Stomach (tissue), 9 donors: ENCODE data around the gene TP53BP2. TPM values are rescaled to one million over a fixed set of nuclear protein-coding genes. Genes with fewer than 3 reads are reported as not detected.

ENCODE experiments used
- DNase-seq, 2 donors: peaks; one replicate each; pipeline versions ENCODE4 v3.0.0 to v3.0.0-alpha.2; 2013 to 2019
- H3K27ac ChIP-seq, 5 donors: fragments of 200-600 bp in 4 of 5; sonication (generic) in 4 of 5; one replicate each; pipeline ENCODE4 v1.5.1; 2013 to 2019; ENCODE audit warnings: mild to moderate bottlenecking in 1 of 5, moderate library complexity in 1 of 5
- H3K27me3 ChIP-seq, 3 donors: fragments of 200-600 bp; sonication (generic); one replicate each; pipeline ENCODE4 v1.5.1; 2017 to 2019; ENCODE audit warnings: mixed run types in 1 of 3
- H3K36me3 ChIP-seq, 4 donors: fragments of 200-600 bp; sonication (generic); 1 replicate in 3 of 4; 2 replicates in 1 of 4; pipeline ENCODE4 v1.5.1; 2016 to 2019
- H3K4me1 ChIP-seq, 4 donors: fragments of 200-600 bp; sonication (generic); one replicate each; pipeline ENCODE4 v1.5.1; 2016 to 2019
- H3K4me3 ChIP-seq, 4 donors: fragments of 200-600 bp; sonication (generic) in 3 of 4; one replicate each; pipeline ENCODE4 v1.5.1; 2016 to 2019; ENCODE audit warnings: mild to moderate bottlenecking in 1 of 4
- H3K9me3 ChIP-seq, 4 donors: fragments of 200-600 bp; sonication (generic); one replicate each; pipeline ENCODE4 v1.5.1; 2016 to 2019
- CTCF ChIP-seq, 7 experiments: fragments of 450-650 bp in 4 of 7; fragments of 200-600 bp in 3 of 7; sonication (generic) in 3 of 7; IDR thresholded peaks; one replicate each; pipeline ENCODE4 v1.5.1; 2016 to 2019; ENCODE audit warnings: antibody characterized with exemption in 7 of 7, control low read depth in 2 of 7, mild to moderate bottlenecking in 1 of 7
- EP300 ChIP-seq: sonication (generic); formaldehyde crosslinking; IDR thresholded peaks from one replicate; pipeline ENCODE4 v1.6.1; 2017; ENCODE audit warnings: antibody characterized with exemption
- POLR2A ChIP-seq, 4 donors: fragments of 450-650 bp; IDR thresholded peaks; one replicate each; pipeline ENCODE4 v1.6.1; 2016; ENCODE audit warnings: antibody characterized with exemption in 4 of 4, control low read depth in 2 of 4, mild to moderate bottlenecking in 1 of 4, moderate library complexity in 1 of 4
- POLR2AphosphoS5 ChIP-seq, 3 donors: sonication (generic); formaldehyde crosslinking; IDR thresholded peaks; one replicate each; pipeline ENCODE4 v1.6.1; 2016; ENCODE audit warnings: antibody characterized with exemption in 3 of 3
- WGBS, 5 donors: extraction: QIAGEN DNeasy Blood & Tissue Kit in 3 of 5; methylation state at CpG; one replicate each; pipeline versions ENCODE4 v1.1.5 to v1.1.7; 2013 to 2018; 5-methylcytosine and 5-hydroxymethylcytosine counted together
- intact Hi-C: fragments of 100-400 bp; cut with DNase I; formaldehyde crosslinking; loops from one replicate; pipeline ENCODE4 v1.15.1; 2023; ENCODE audit warnings: low total_unique reads
- polyA plus RNA-seq, 3 donors: library from polyadenylated mRNA; stranded (reverse); fragments of 200-250 nt; gene quantifications; one replicate each; pipeline ENCODE4 v1.2.3, GENCODE V29; 2013
- total RNA-seq, 5 donors: library from RNA; depleted of rRNA; stranded (reverse); fragments of >200 nt; gene quantifications; one replicate each; pipeline versions ENCODE4 v1.1.0 to v1.2.3, GENCODE V29; 2014 to 2016
- donor health status: healthy with polysubstance abuse.
- donor health status: Bipolar disorder and iron deficiency.
- donor health status: healthy.

The TP53BP2 gene
- total and polyA plus RNA-seq, 8 donors: 6.9 to 157 (median 32.9) TPM

- no peak overlapping the region for H3K4me3 ChIP-seq
- no peaks in the 10 kb centered on the region for H3K27me3 ChIP-seq
- no peaks in the 10 kb centered on the region for H3K9me3 ChIP-seq
- no peak for DNase-seq
- intact Hi-C loops: loop anchor here (5.0 kb wide), 2 partner anchors 34 to 54 kb away; no protein-coding TSS in a partner anchor
- WGBS, 5 donors: 88 to 94% (median 90%) methylated on average over 4 of the region's 4 CpGs
- H3K27ac ChIP-seq: no peak overlapping the region
- TF ChIP-seq POLR2A (IDR thresholded peaks at IDR 0.05) (no peak), EP300 (no peak), POLR2AphosphoS5 (IDR thresholded peaks at IDR 0.05) (no peak), CTCF (IDR thresholded peaks at IDR 0.05) (no peak)
- H3K36me3 ChIP-seq: peaks cover 81 to 94% (median 87%) of the 10 kb centered on the region in 4 donors
- peaks cover 16 to 29% (median 23%) of the 10 kb centered on the region in 4 donors for H3K4me1 ChIP-seq
Observed at GRCh38 chr1:223751696-223752095, 94.1 kb downstream of the TP53BP2 start.

- WGBS, 5 donors: 86 to 96% (median 91%) methylated on average over 13 of the region's 13 CpGs
- peaks cover 81 to 94% (median 87%) of the 10 kb centered on the region in 4 donors for H3K36me3 ChIP-seq
- intact Hi-C loops: loop anchor here (5.0 kb wide), 2 partner anchors 34 to 54 kb away; no protein-coding TSS in a partner anchor
Observed at GRCh38 chr1:223750730-223751570, 94.8 kb downstream of the TP53BP2 start.

GRCh38 chr1:223748773-223749733, 96.7 kb downstream of the TP53BP2 start:
- peak overlapping the region; percentile 48 to 50 (median 49) for H3K4me3 ChIP-seq
- TF ChIP-seq POLR2A (IDR thresholded peaks at IDR 0.05): no peak
- TF ChIP-seq POLR2AphosphoS5 (IDR thresholded peaks at IDR 0.05): peak in 1 of 3 donors; percentile 16
- TF ChIP-seq EP300: no peak
- peak in 5 of 7 experiments; percentile 76 to 96 (median 93) for TF ChIP-seq CTCF (IDR thresholded peaks at IDR 0.05)
- H3K4me1 ChIP-seq: peaks cover 18 to 46% (median 23%) of the 10 kb centered on the region in 4 donors
- peaks cover 76 to 94% (median 87%) of the 10 kb centered on the region in 4 donors for H3K36me3 ChIP-seq
- intact Hi-C loops: no loop called here
- WGBS, 5 donors: 6 to 14% (median 8%) methylated on average over 50 to 61 of the region's 61 CpGs
- H3K9me3 ChIP-seq: no peaks in the 10 kb centered on the region
- H3K27ac ChIP-seq: peak overlapping the region; percentile 72 to 89 (median 83)
- no peaks in the 10 kb centered on the region for H3K27me3 ChIP-seq
- peak; percentile 78 to 88 for DNase-seq

More at GRCh38 chr1:223750730-223751570, 94.8 kb downstream of the TP53BP2 start:
- H3K9me3 ChIP-seq: no peaks in the 10 kb centered on the region
- no peak overlapping the region for H3K27ac ChIP-seq
- H3K4me1 ChIP-seq: peaks cover 16 to 35% (median 23%) of the 10 kb centered on the region in 4 donors
- TF ChIP-seq EP300 (no peak), POLR2AphosphoS5 (IDR thresholded peaks at IDR 0.05) (no peak), POLR2A (IDR thresholded peaks at IDR 0.05) (no peak), CTCF (IDR thresholded peaks at IDR 0.05) (no peak)
- DNase-seq: no peak
- no peak overlapping the region for H3K4me3 ChIP-seq
- no peaks in the 10 kb centered on the region for H3K27me3 ChIP-seq

GRCh38 chr1:223748405-223748772, 97.4 kb downstream of the TP53BP2 start:
- intact Hi-C loops: no loop called here
- WGBS, 5 donors: 25 to 41% (median 34%) methylated on average over 18 of the region's 18 CpGs
- TF ChIP-seq POLR2A (IDR thresholded peaks at IDR 0.05) (no peak), POLR2AphosphoS5 (IDR thresholded peaks at IDR 0.05) (peak in 1 of 3 donors; percentile 2)
- H3K4me3 ChIP-seq: peak overlapping the region; percentile 48 to 50 (median 49)
- DNase-seq: peak in 1 of 2 donors; percentile 53
- no peaks in the 10 kb centered on the region for H3K9me3 ChIP-seq
- H3K4me1 ChIP-seq: peaks cover 22 to 53% (median 28%) of the 10 kb centered on the region in 4 donors
- no peaks in the 10 kb centered on the region for H3K27me3 ChIP-seq
- H3K27ac ChIP-seq: peak overlapping the region; percentile 72 to 89 (median 83)
- H3K36me3 ChIP-seq: peaks cover 74 to 94% (median 87%) of the 10 kb centered on the region in 4 donors
